ENCODE data around the gene PRICKLE3.

The PRICKLE3 gene

GRCh38 chrX:49192722-49193328 is 6.7 kb upstream of the PRICKLE3 start:
- peak; percentile 63 for TF ChIP-seq CTCF (IDR thresholded peaks at IDR 0.05; ENCODE audit: low read depth, low read length)
- H3K4me3 ChIP-seq (replicated peaks in 1 of 2; ENCODE audit: low read depth in 2 of 2, low read length in 2 of 2): no peak overlapping the region
- peak; percentile 53 to 54 for DNase-seq (ENCODE audit: low read depth in 2 of 2)

- TF ChIP-seq CTCF (IDR thresholded peaks at IDR 0.05; ENCODE audit: low read depth, low read length): no peak
- no peak for DNase-seq (ENCODE audit: low read depth in 2 of 2)
- H3K4me3 ChIP-seq (replicated peaks in 1 of 2; ENCODE audit: low read depth in 2 of 2, low read length in 2 of 2): peak overlapping the region; percentile 58 to 70
Measured at GRCh38 chrX:49191574-49192011, 5.4 kb upstream of the PRICKLE3 start.

- TF ChIP-seq CTCF (IDR thresholded peaks at IDR 0.05; ENCODE audit: low read depth, low read length): no peak
- peak overlapping the region; percentile 58 to 70 for H3K4me3 ChIP-seq (replicated peaks in 1 of 2; ENCODE audit: low read depth in 2 of 2, low read length in 2 of 2)
- peak; percentile 99 to 100 for DNase-seq (ENCODE audit: low read depth in 2 of 2)
Measured at GRCh38 chrX:49190821-49191573, 4.8 kb upstream of the PRICKLE3 start.

GRCh38 chrX:49189606-49190005 is 3.4 kb upstream of the PRICKLE3 start:
- no peak for DNase-seq (ENCODE audit: low read depth in 2 of 2)
- no peak for TF ChIP-seq CTCF (IDR thresholded peaks at IDR 0.05; ENCODE audit: low read depth, low read length)
- peak overlapping the region in 1 of 2 donors; percentile 28 for H3K4me3 ChIP-seq (replicated peaks in 1 of 2; ENCODE audit: low read depth in 2 of 2, low read length in 2 of 2)

- H3K4me3 ChIP-seq (replicated peaks in 1 of 2; ENCODE audit: low read depth in 2 of 2, low read length in 2 of 2): no peak overlapping the region
- no peak for DNase-seq (ENCODE audit: low read depth in 2 of 2)
- no peak for TF ChIP-seq CTCF (IDR thresholded peaks at IDR 0.05; ENCODE audit: low read depth, low read length)
Measured at GRCh38 chrX:49188468-49189076, 2.4 kb upstream of the PRICKLE3 start.

GRCh38 chrX:49187526-49187925 is 1.4 kb upstream of the PRICKLE3 start:
- no peak for TF ChIP-seq CTCF (IDR thresholded peaks at IDR 0.05; ENCODE audit: low read depth, low read length)
- H3K4me3 ChIP-seq (replicated peaks in 1 of 2; ENCODE audit: low read depth in 2 of 2, low read length in 2 of 2): no peak overlapping the region

More at GRCh38 chrX:49187526-49187925, 1.4 kb upstream of the PRICKLE3 start:
- DNase-seq (ENCODE audit: low read depth in 2 of 2): no peak

Data from cardiac fibroblast (primary cell).